GM18498 (cell line): ENCODE data around the gene TBKBP1.

Source experiments
- ATAC-seq: cut with Tn5 transposase; IDR thresholded peaks from one replicate; pipeline ENCODE4 v1.9.1; 2021; ENCODE audit warnings: mild to moderate bottlenecking, moderate library complexity; ENCODE audit not compliant: unreplicated experiment

Gene TBKBP1

GRCh38 chr17:47693731-47694580, at the start of gene TBKBP1:
TSS of gene TBKBP1 (plus strand) at chr17:47694161. CDS start at chr17:47696113, 1,952 bp downstream.
- no peak for ATAC-seq

DNA sequence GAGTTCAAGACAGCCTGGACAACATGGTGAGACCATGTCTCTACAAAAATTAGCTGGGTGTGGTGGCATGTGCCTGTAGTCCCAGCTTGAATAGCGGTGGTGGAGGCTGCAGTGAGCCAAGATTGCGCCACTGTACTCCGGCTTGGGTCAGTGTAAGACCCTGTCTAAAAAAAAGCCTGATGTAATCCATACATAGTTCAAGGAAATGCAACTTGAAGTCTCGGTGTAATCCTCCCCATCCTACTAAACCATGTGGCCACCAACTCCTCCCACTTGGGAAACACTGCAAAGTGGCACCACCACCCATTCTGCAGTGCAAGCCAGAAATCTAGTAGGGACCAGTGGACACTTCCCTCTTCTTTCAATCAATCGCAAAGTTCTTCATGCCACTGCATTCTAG, 49.6 kb upstream of the TBKBP1 start:
- ATAC-seq, result no peak

DNA sequence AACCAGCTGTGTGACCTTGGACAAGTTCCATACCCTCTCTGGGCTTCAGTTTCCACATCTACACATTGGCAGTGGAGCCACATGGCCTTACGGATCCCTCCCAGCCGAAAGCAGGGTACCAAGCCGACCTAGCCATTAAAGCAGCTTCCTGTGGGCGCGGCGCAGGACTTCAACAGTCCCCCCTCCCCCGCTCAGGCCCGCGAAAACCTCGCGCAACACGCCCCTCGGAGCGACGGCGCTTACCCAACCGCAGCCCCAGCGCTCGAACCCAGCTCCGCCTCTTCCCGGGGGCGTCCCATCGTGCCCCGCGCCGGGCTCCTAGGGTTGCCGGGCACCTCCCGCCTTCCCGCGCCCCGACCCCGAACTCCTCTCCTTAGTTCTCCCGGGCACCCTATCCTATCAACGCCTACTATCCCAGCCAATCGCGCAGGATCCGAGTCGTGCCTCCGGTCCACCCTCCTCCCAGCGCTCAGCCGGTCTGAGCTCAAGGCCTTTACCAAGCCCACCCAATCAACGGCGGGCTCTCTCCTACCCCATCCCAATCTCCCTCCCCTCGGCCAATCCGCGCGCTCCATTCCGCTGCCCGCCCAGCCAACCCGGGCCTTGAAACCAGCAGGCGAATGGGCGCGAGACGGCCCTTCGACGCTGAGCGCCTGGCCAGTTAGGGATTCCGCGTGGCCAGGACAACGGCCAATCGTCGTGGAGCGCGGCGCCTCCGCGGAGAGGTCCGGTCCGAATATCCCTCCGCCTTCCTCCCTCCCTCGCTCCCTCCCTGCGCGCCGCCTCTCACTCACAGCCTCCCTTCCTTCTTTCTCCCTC, 44.6 kb upstream of the TBKBP1 start, which contains the start of gene KPNB1:
KPNB1 (plus strand) TSS at position 767 of the 819 bp plus-strand sequence. CDS start 326 bp downstream, outside the sequence.
- peak; percentile 80 for ATAC-seq

GRCh38 chr17:47649972-47650524, 43.9 kb upstream of the TBKBP1 start:
- peak; percentile 1 for ATAC-seq

DNA sequence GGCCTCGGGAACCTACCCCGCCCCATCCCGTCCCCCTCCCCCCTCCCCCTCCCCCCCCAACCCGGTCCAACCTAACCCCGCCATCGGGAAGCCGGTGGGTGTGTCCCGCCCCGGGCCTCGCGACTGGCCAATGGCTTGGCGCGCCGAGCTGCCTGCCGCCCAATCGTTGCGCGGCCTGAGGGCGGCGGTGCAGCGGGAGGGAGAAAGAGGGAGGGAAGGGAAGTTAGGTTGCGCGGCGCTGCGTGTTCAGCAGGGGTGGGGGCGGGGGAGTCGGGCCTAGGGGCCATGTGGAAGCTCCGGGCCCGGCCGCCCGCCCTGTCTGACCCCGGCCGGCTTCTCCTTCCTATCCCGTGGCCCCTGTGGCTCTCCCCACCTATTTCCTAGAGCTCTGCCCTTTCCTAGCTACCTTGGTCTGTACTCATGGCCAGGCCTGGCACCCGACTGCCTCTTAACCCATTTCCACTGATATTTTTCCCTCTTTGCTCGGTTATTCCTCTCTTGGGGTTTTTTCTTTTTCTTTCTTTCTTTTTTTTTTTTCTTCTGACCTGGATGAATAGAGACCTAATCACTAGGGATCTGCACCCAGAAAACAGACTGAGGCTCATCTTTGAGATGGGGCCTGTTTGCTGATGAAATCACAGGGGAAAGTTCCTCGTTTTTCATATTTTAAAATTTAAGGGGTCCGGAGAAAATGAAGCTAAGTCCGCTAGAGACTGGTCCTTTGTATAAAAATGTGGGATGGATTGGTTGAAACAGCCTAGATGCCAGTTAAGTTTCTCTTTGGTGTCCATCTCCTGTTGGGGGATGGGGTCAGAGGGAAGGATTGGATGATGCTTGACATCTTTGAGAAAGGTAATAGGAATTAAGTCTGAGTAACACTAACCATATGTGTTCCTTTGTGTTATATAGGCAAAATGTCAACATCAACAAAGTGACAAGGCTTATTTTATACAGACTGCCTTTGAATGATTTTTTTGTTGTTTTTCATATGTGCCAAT, 43.1 kb upstream of the TBKBP1 start:
- ATAC-seq, result peak; percentile 59

- ATAC-seq, result no peak
Observed at GRCh38 chr17:47651704-47652103, 42.3 kb upstream of the TBKBP1 start.

- no peak for ATAC-seq
Observed at GRCh38 chr17:47652570-47652969, 41.4 kb upstream of the TBKBP1 start.

- no peak for ATAC-seq
Observed at GRCh38 chr17:47653442-47653841, 40.5 kb upstream of the TBKBP1 start.

DNA sequence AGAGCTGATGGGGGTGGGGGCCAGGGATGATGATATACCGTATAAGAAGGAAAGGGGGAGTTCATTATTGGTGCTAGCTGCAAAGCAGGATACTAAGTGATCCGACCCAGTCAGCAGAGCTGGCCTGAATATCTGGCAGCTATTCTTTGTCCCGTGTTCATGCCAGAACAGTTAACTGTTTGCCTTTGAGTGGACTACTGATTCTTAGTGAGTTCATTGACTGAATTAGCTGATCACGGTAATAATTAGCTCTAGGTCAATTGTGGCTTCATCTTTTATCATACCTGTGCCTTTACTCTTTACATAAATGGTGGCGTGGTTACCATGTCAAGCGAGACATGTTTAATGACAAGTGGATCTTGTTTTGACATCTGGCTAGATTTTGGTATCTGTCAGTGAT, 39.0 kb upstream of the TBKBP1 start:
- ATAC-seq, result no peak

DNA sequence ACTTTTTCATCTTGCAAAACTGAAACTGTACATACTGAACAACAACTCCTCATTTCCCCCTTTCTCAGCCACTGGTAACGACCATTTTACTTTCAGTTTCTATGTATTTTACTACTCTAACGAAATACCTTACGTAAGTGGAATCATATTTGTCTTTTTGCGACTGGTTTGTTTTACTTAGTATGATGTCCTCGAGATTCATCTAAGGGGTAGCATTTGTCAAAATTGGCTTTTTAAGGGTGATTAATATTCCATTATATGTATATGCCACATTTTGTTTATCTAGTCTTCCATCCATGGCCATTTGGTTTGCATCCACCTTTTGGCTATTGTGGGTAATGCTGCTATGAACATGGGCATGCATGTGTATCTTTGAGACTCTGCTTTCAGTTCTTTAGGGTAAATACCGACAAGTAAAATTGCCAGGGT, 33.9 kb upstream of the TBKBP1 start:
- no peak for ATAC-seq

DNA sequence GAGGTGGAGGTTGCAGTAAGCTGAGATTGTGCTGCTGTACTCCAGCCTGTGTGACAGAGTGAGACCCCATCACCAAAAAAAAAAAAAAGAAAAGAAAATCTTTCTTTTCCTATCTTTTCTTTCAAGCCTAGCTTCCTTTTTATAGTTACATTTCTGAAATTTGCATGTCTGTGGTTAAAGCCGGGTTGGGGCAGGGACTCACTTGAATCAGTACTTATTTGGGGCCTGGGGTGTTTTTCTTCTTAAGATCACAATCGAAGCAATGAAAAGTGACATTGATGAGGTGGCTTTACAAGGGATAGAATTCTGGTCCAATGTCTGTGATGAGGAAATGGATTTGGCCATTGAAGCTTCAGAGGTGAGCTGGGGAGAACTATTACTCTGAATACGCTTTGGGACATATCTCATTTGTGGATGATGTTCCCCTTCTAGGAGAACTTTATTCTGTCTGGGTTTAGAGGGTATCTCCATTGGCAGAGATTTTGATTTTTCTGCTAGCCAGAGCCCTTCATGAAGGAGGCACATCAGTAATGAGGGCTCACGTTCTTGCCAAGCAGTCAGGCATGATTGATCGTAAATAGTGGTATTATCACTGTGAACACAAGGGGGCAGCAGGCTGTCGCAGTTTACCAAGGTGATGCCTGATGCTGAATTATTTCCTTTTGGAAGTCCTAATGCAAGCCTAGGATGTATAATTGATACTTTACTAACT, 29.9 kb upstream of the TBKBP1 start:
- peak; percentile 52 for ATAC-seq

DNA sequence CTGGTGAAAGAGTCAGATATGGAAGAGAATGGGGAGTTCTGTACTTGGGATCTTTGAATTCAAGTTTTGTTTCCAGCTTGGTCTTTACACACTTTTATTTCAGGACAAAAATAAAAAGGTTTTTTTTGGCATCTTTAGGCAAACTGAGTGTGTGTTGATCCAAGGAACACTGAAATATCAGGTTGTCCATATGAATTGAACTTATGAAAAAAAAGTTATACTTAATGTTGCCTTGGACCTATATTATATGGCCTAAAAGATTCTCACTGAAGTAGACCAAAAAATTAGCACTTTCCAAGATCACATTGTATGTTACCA, 29.4 kb upstream of the TBKBP1 start:
- no peak for ATAC-seq

DNA sequence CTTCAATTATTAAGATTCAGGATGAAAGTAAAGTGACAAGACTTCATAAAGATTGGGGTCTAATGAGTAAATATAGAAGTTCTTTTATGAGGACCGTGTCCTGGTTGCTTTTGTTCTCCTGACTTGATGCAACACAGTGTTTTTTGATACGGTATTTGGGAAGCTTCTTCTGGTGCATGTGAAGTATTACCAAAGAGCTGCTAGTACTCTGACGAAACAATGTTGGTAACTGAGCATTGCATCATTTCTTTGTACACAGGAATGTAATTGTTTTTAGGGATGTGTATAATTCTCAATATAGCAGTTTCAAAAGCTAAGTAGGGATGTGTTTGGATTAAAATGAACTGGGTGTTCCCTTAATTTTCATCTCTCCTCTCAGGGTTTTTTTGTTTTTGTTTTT, 28.3 kb upstream of the TBKBP1 start:
- no peak for ATAC-seq

GRCh38 chr17:47669081-47669480, 24.9 kb upstream of the TBKBP1 start:
- no peak for ATAC-seq

DNA sequence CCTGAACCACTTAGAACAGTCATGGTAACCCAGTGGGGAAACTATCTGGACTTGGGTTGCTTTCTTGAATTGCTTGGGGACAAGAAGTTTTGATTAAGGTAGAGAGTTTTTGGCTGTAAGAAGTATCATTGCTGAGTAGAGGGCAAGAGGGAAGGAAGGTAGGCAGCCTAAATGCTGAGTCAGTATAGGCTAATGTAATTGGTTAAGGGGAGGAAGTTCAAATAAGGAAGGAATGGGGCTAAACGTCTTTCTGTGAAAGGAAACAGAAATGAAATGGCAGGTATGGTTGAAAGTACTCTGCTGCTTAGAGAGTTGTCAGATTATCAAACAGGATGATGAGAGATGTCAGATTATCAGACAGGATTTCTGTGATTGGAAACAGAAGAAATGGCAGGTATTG, 23.9 kb upstream of the TBKBP1 start:
- no peak for ATAC-seq

- ATAC-seq, result no peak
Observed at GRCh38 chr17:47674499-47674898, 19.5 kb upstream of the TBKBP1 start.

- no peak for ATAC-seq
Observed at GRCh38 chr17:47675380-47676198, 18.4 kb upstream of the TBKBP1 start.

- ATAC-seq, result no peak
Observed at GRCh38 chr17:47676199-47676472, 17.8 kb upstream of the TBKBP1 start.

DNA sequence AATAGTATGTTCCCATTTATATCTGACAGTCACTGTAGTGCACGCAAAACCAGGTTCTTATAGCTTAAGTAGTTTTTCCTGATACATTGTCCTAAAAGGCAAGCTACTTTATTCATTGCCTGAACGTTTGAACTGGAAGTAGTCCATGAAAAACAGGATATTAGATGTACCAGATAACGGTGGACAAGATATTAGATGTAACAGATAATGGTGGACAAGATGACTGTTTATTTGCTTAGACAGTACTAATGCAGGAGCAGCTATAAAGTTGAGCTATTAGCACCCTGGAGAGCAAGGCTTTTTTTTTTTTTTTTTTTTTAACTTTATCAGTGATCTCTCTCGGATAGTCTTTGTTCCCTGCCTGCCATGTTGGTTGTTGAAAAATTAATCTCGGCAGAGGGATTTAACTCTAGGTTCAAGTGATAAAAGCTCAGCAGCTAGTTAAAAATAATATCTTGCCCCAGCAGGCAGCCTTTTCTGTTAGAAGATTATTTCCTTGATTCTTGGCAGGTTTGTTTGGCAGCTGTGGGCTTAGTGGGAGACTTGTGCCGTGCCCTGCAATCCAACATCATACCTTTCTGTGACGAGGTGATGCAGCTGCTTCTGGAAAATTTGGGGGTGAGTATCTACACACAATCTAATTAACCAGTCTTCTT, 17.3 kb upstream of the TBKBP1 start:
- ATAC-seq, result no peak
